ENCODE measurements around the gene ZBTB7B.

DNA sequence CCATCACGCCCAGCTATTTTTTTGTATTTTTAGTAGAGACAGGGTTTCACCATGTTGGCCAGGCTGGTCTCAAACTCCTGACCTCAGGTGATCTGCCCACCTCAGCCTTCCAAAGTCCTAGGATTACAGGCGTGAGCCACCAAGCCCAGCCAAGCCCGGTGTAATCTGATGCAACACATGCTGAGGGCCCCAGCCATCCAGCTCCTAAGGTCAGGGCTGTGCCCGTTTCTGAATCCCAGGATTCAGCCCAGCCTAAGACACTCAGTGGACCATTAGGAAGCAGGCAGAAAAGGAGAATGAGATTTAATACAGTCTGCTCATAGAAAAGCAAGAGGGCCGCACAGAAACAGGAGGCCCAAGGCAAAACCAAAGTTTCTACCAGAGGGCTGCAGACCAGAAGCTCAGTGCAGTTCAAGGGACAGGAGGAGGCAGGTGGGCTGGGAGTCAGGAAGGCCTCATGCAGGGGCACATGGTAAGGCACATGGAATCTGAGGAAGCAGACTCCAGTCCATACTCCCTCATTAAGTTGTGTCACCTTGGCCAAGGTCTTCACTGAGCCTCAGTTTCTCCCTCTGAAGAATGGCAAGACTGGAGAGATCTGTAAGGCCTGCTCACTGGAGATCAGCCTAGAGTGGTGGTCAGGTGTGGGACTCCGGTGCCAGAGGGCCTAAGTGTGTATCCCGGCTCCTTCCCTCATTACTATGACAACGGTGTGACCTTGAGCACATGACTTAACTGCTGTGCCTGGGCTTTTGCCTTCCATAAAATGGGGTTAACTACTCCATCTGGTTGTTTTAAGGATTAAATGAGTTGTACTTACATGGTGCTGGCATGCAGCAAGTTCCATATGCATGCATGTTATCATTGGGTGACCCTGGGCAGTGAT is 46.1 kb downstream of the ZBTB7B start:
- TF ChIP-seq CTCF (IDR thresholded peaks at IDR 0.05; ENCODE audit: low read length) (no peak), EZH2 (IDR thresholded peaks at IDR 0.05; ENCODE audit: borderline replicate concordance, low read length) (no peak)
